Activated T-cell treated with anti-CD3 and anti-CD28 coated beads, Interleukin-2, amount 50 U/mL, for 72 hours (primary cell): ENCODE results near the gene HES7. TPM values are rescaled to one million over a fixed set of nuclear protein-coding genes. Genes with fewer than 3 reads are reported as not detected.

ENCODE experiments used
- ATAC-seq, 2 donors: fragments of 150-1000 bp; cut with Tn5 transposase; replicated peaks in 1 of 2; 2 replicates each; pipeline ENCODE4 v1.10.0; 2021; ENCODE audit warnings: moderate library complexity in 2 of 2, mild to moderate bottlenecking in 1 of 2
- DNase-seq, 2 donors: peaks; one replicate each; pipeline ENCODE4 v3.0.0; 2021 to 2022; ENCODE audit warnings: mixed read lengths in 1 of 2
- H3K27ac Mint-ChIP-seq: one replicate; pipeline ENCODE4 v1.8.0; 2022; ENCODE audit warnings: mild to moderate bottlenecking, moderate library complexity, mixed read lengths
- H3K27me3 Mint-ChIP-seq: one replicate; pipeline ENCODE4 v1.8.0; 2022; ENCODE audit warnings: low read depth, mixed read lengths
- H3K36me3 Mint-ChIP-seq, 2 donors: one replicate each; pipeline ENCODE4 v1.8.0; 2022; ENCODE audit warnings: mixed read lengths in 2 of 2, mild to moderate bottlenecking in 1 of 2; ENCODE audit not compliant: insufficient read depth in 2 of 2
- H3K4me1 Mint-ChIP-seq: one replicate; pipeline ENCODE4 v1.8.0; 2022; ENCODE audit warnings: low read depth, mixed read lengths
- H3K4me3 Mint-ChIP-seq, 2 donors: one replicate each; pipeline ENCODE4 v1.8.0; 2022; ENCODE audit warnings: mild to moderate bottlenecking in 2 of 2, mixed read lengths in 2 of 2, moderate library complexity in 2 of 2
- H3K9me3 Mint-ChIP-seq, 2 donors: one replicate each; pipeline ENCODE4 v1.8.0; 2022; ENCODE audit warnings: mixed read lengths in 2 of 2
- total RNA-seq, 2 donors: library from RNA; stranded (reverse); gene quantifications; one replicate each; pipeline ENCODE4 v1.2.3, GENCODE V29; 2022

The HES7 gene
- total RNA-seq, 2 donors from 2014 or later: 1.5 to 4.3 TPM

- Mint-ChIP-seq H3K4me3 (peak overlapping the region; percentile 74 to 91), H3K9me3 (no peaks in the 10 kb centered on the region), H3K27ac (no peak overlapping the region), H3K27me3 (peaks cover 54% of the 10 kb centered on the region), H3K36me3 (no peaks in the 10 kb centered on the region), H3K4me1 (peaks cover 28% of the 10 kb centered on the region)
- peak; percentile 41 to 61 for ATAC-seq
- peak; percentile 37 to 44 for DNase-seq
Measured at GRCh38 chr17:8072729-8073461, 51.0 kb downstream of the HES7 start.

GRCh38 chr17:8072341-8072728 is 51.6 kb downstream of the HES7 start:
- Mint-ChIP-seq H3K9me3 (no peaks in the 10 kb centered on the region), H3K27ac (no peak overlapping the region), H3K27me3 (peaks cover 59% of the 10 kb centered on the region), H3K4me3 (peak overlapping the region; percentile 74 to 91), H3K4me1 (peaks cover 28% of the 10 kb centered on the region), H3K36me3 (no peaks in the 10 kb centered on the region)
- ATAC-seq (no peak), DNase-seq (peak in 1 of 2 donors; percentile 14)

GRCh38 chr17:8071496-8071895 is 52.4 kb downstream of the HES7 start:
- ATAC-seq: no peak
- Mint-ChIP-seq H3K27me3 (peaks cover 59% of the 10 kb centered on the region), H3K4me1 (peaks cover 28% of the 10 kb centered on the region), H3K36me3 (no peaks in the 10 kb centered on the region), H3K9me3 (no peaks in the 10 kb centered on the region), H3K27ac (no peak overlapping the region), H3K4me3 (no peak overlapping the region)
- no peak for DNase-seq

Other genes with a start within 250 kb of the HES7 start
- gene CHD3, start 235.3 kb downstream of the HES7 start, total RNA-seq: 100 to 1,000 TPM; 133 to 140 TPM
- 1 to 10 TPM; 2.5 to 3.7 TPM for gene RNF227, start 207.8 kb downstream of the HES7 start, total RNA-seq
- gene KCNAB3, start 194.2 kb downstream of the HES7 start, total RNA-seq: 10 to 100 TPM; 10.2 to 10.3 TPM
- gene TRAPPC1, start 192.2 kb downstream of the HES7 start, total RNA-seq: 100 to 1,000 TPM; 139 to 150 TPM
- gene CNTROB, start 191.9 kb downstream of the HES7 start, total RNA-seq: 10 to 100 TPM; 61.0 to 62.6 TPM
- under 1 TPM in 1 of 2 donors, not detected in 1; 0.34 TPM for gene GUCY2D, start 121.5 kb downstream of the HES7 start, total RNA-seq
- gene ALOX15B, start 85.0 kb downstream of the HES7 start, total RNA-seq: under 1 TPM; 0.14 TPM
- gene ALOX12B, start 36.4 kb downstream of the HES7 start, total RNA-seq: 1 to 10 TPM; 1.3 to 4.1 TPM
- gene ALOXE3, start 5.6 kb downstream of the HES7 start, total RNA-seq: not detected
- gene PER1, start 28.3 kb upstream of the HES7 start, total RNA-seq: 10 to 100 TPM; 58.2 to 78.5 TPM
- 10 to 100 TPM; 71.3 to 73.6 TPM for gene VAMP2, start 38.8 kb upstream of the HES7 start, total RNA-seq
- 10 to 100 TPM; 45.1 to 50.8 TPM for gene TMEM107, start 52.3 kb upstream of the HES7 start, total RNA-seq
- 1 to 10 TPM; 9.6 TPM for gene BORCS6, start 66.1 kb upstream of the HES7 start, total RNA-seq
- 100 to 1,000 TPM; 146 to 167 TPM for gene AURKB, start 86.5 kb upstream of the HES7 start, total RNA-seq
- 10 to 100 TPM; 48.2 to 62.9 TPM for gene CTC1, start 124.0 kb upstream of the HES7 start, total RNA-seq
- 10 to 100 TPM; 59.9 to 72.2 TPM for gene PFAS, start 125.2 kb upstream of the HES7 start, total RNA-seq
- 10 to 100 TPM; 59.2 to 73.8 TPM for gene RANGRF, start 164.6 kb upstream of the HES7 start, total RNA-seq
- gene SLC25A35, start 171.3 kb upstream of the HES7 start, total RNA-seq: 1 to 10 TPM; 5.3 to 6.1 TPM
- gene ARHGEF15, start 186.1 kb upstream of the HES7 start, total RNA-seq: not detected
- gene ODF4, start 215.7 kb upstream of the HES7 start, total RNA-seq: not detected